Measurements from ENCODE around the gene SMIM30. TPM values are rescaled to one million over a fixed set of nuclear protein-coding genes. Genes with fewer than 3 reads are reported as not detected.

Gene SMIM30
- total RNA-seq, 2 donors from 2014 or later, result 23.7 to 36.5 TPM

DNA sequence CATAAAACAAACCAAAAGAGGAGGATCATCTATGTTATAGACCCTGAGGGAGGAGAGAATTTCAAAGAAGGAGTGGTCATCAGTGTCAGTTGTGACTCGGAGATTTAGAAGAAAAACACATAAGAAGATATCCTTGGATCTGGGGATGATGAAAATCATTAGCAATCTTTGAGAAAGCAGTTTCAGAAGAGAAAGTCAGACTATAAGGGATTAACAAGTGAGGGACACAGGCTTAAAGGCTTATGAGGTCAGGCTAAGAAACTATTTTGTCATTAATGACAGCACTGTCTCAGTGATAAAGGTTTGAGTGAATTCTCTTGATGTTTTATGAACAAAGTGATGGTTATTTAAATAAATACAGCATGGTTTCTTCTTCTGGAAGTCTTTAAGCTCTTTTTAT, 25.6 kb downstream of the SMIM30 start:
- Histone ChIP-seq H3K27ac (no peak overlapping the region), H3K27me3 (replicated peaks; ENCODE audit: insufficient read depth) (no peaks in the 10 kb centered on the region), H3K4me3 (no peak overlapping the region), H3K4me1 (ENCODE audit: control insufficient read depth in 1 of 2, low read depth in 2 of 2) (no peaks in the 10 kb centered on the region), H3K9me3 (no peaks in the 10 kb centered on the region), H3K36me3 (no peaks in the 10 kb centered on the region)
- TF ChIP-seq, protein P1, sequence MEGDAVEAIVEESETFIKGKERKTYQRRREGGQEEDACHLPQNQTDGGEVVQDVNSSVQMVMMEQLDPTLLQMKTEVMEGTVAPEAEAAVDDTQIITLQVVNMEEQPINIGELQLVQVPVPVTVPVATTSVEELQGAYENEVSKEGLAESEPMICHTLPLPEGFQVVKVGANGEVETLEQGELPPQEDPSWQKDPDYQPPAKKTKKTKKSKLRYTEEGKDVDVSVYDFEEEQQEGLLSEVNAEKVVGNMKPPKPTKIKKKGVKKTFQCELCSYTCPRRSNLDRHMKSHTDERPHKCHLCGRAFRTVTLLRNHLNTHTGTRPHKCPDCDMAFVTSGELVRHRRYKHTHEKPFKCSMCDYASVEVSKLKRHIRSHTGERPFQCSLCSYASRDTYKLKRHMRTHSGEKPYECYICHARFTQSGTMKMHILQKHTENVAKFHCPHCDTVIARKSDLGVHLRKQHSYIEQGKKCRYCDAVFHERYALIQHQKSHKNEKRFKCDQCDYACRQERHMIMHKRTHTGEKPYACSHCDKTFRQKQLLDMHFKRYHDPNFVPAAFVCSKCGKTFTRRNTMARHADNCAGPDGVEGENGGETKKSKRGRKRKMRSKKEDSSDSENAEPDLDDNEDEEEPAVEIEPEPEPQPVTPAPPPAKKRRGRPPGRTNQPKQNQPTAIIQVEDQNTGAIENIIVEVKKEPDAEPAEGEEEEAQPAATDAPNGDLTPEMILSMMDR (IDR thresholded peaks at IDR 0.05), result no peak
- ATAC-seq (ENCODE audit: insufficient number of reproducible peaks, low FRiP score, low read depth), result no peak
- no peak for DNase-seq (ENCODE audit: low spot score)

DNA sequence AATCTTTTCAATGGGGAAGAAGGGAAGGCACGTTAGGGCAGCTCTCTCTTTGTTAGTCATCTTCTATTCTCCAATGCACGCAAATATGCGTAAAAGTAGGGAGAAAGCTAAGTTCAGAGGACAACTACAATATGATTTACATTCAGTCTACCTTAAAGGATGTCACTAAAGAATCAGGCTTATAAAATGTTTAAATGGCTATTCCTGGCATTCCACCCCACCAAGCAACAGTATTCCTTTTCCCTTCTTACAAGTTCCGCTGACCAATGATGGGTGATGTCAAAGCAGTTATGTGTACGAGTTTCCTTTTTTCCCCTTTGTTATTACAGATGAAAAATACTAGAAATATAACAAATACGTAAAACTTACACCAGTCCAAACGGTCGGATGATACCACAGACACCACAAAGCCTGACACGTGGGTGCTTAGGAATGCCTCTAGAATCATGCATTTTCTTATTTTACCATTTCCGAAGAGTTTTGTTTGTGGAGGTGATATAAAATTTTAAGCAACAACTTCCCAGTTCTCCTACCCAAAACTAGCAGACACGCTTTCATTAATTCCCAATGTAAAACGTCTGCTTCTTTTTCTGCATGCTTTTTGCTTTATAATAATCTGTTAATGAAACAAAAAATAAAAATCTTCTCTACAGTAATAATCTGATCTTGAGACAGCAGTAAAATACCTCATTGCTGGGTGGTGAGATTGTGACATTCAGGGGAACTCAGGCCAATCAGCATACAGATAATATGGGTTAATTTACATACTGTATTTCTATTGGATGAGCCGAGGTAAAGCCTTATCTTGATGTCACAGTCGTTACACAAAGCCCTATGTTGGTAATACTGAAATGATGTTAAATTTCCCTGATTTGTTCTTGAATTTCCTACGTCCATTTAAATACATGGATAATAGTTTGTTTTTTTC, 31.0 kb downstream of the SMIM30 start:
- ATAC-seq (ENCODE audit: insufficient number of reproducible peaks, low FRiP score, low read depth), result peak; percentile 70
- Histone ChIP-seq H3K9me3 (no peaks in the 10 kb centered on the region), H3K27me3 (replicated peaks; ENCODE audit: insufficient read depth) (no peaks in the 10 kb centered on the region), H3K27ac (peak overlapping the region; percentile 54 to 69), H3K4me1 (ENCODE audit: control insufficient read depth in 1 of 2, low read depth in 2 of 2) (peaks cover 0 to 7% of the 10 kb centered on the region in 2 donors), H3K4me3 (peak overlapping the region; percentile 81), H3K36me3 (no peaks in the 10 kb centered on the region)
- DNase-seq (ENCODE audit: low spot score), result no peak
- TF ChIP-seq, protein P1 (IDR thresholded peaks at IDR 0.05), result no peak

DNA sequence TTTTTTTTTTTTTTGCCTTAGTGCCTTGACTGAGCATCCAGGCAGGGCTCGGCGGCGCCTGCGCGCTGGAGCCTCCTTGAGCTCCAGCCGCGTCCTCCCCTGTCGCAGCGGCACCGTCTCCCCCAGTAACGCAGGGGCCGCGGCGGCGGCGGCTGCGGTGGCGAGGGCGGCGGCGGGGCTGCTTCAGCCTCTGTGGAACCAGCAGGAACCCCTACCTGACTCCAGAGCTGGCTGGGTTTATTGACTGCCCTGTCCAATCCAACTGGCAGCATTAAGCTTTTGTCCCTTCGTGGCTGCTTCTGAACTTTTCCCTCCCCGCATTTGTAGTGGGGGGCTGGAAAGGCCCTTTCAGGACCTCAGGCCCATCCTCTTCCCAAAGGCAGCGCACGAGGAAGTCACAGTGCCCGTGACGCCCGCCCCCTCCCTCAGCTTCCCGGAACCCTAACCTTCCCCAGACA, 31.9 kb downstream of the SMIM30 start, which contains the start of gene GPR85:
Gene GPR85 (minus strand): TSS at position 397 of the 458 bp plus-strand sequence. CDS start 2,106 bp downstream, outside the sequence.
- H3K27ac ChIP-seq, result peak within 1 kb of the TSS; percentile 54 to 69
- H3K27me3 ChIP-seq (replicated peaks; ENCODE audit: insufficient read depth), result no peaks in the 10 kb centered on the region
- ATAC-seq (ENCODE audit: insufficient number of reproducible peaks, low FRiP score, low read depth) (peak; percentile 41), DNase-seq (ENCODE audit: low spot score) (no peak)
- H3K9me3 ChIP-seq, result no peaks in the 10 kb centered on the region
- TF ChIP-seq, protein P1 (IDR thresholded peaks at IDR 0.05), result no peak
- no peaks in the 10 kb centered on the region for H3K36me3 ChIP-seq
- H3K4me3 ChIP-seq, result peak within 1 kb of the TSS; percentile 81
- peaks cover 0 to 7% of the 10 kb centered on the region in 2 donors for H3K4me1 ChIP-seq (ENCODE audit: control insufficient read depth in 1 of 2, low read depth in 2 of 2)

DNA sequence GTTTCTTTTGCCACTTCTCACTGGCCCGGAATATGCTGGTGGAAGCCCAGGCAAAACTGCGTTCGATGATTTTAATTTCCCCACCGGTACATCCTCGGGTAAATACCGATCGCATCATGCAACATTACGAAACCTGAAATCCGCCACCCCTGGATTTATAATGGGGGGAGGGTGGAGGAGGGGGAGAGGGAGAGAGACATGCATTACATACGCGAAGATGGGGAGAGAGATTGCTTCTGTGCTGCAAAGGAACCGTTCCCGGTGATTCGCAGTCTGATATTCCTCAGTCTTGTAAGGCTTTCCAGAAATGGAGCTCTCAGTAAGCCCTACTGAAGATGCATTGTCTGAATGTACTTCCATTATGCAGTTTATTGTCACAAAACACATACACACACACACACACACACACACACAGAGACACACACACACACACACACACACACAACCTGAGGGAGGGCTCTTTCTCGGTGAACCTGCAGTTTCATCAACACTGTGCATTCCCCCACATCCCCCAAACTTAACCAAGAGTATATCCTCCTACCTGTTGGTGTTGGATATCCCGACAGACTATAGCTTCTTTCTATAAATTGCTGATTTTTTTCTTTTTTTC, 32.5 kb downstream of the SMIM30 start:
- Histone ChIP-seq H3K9me3 (no peaks in the 10 kb centered on the region), H3K27ac (no peak overlapping the region), H3K27me3 (replicated peaks; ENCODE audit: insufficient read depth) (no peaks in the 10 kb centered on the region), H3K36me3 (no peaks in the 10 kb centered on the region), H3K4me3 (peak overlapping the region; percentile 81), H3K4me1 (ENCODE audit: control insufficient read depth in 1 of 2, low read depth in 2 of 2) (peaks cover 0 to 7% of the 10 kb centered on the region in 2 donors)
- ATAC-seq (ENCODE audit: insufficient number of reproducible peaks, low FRiP score, low read depth), result no peak
- TF ChIP-seq, protein P1 (IDR thresholded peaks at IDR 0.05), result no peak
- DNase-seq (ENCODE audit: low spot score), result no peak

Data from thoracic aorta (tissue), 2 donors.